IMR-90 (cell line): ENCODE results near the gene SLCO2B1. TPM values are rescaled to one million over a fixed set of nuclear protein-coding genes. Genes with fewer than 3 reads are reported as not detected.

Experiments used
- ATAC-seq: fragments of 200-7000 bp; cut with Tn5 transposase; 2 replicates; pipeline ENCODE4 v1.9.1; 2020; ENCODE audit warnings: low read depth, mild to moderate bottlenecking, moderate library complexity
- BruUV-seq: library from RNA; stranded (reverse); fragments of 400-500 nt; replicated peaks from 2 replicates; lab custom pipeline; 2021; lab: Mats Ljungman, UMichigan
- CTCF ChIA-PET: fragments of 300-600 bp; formaldehyde crosslinking; extraction: SDS; loops from one replicate; lab custom pipeline; 2021; ENCODE audit warnings: antibody characterized with exemption; lab: Yijun Ruan, JAX
- POLR2A ChIA-PET: fragments of 300-600 bp; sonication (Branson Sonifier 250); formaldehyde crosslinking; loops from one replicate; lab custom pipeline; 2022; ENCODE audit warnings: antibody characterized with exemption; ENCODE audit not compliant: unreplicated experiment; lab: Charles Lee
- DNase-seq: peaks from one replicate; pipeline ENCODE4 v3.0.0; 2013
- H2AFZ ChIP-seq: replicated peaks from 2 replicates; pipeline ENCODE3; 2013; ENCODE audit warnings: low read length, mild to moderate bottlenecking; ENCODE audit not compliant: poor library complexity
- H2AK5ac ChIP-seq: 2 replicates; pipeline ENCODE4 v1.6.1; 2013; ENCODE audit warnings: low read depth, low read length, inconsistent platforms
- H2AK9ac ChIP-seq: replicated peaks from 2 replicates; pipeline ENCODE3; 2013; ENCODE audit warnings: mild to moderate bottlenecking, low read depth, low read length, moderate library complexity; ENCODE audit not compliant: poor library complexity
- H2BK120ac ChIP-seq: 2 replicates; pipeline ENCODE4 v1.6.1; 2013; ENCODE audit warnings: low read depth, low read length, inconsistent platforms
- H2BK15ac ChIP-seq: 3 replicates; pipeline ENCODE4 v1.6.1; 2013; ENCODE audit warnings: low read depth, low read length, inconsistent platforms
- H2BK20ac ChIP-seq: 2 replicates; pipeline ENCODE4 v1.6.1; 2013; ENCODE audit warnings: low read depth, mild to moderate bottlenecking, inconsistent platforms, low read length, moderate library complexity
- H2BK5ac ChIP-seq: 2 replicates; pipeline ENCODE4 v1.6.1; 2013; ENCODE audit warnings: mild to moderate bottlenecking, low read depth, low read length, inconsistent platforms; ENCODE audit not compliant: poor library complexity, severe bottlenecking
- H3K14ac ChIP-seq: replicated peaks from 2 replicates; pipeline ENCODE4 v1.6.1; 2013; ENCODE audit warnings: low read depth, low read length, inconsistent platforms
- H3K18ac ChIP-seq: 2 replicates; pipeline ENCODE4 v1.6.1; 2013; ENCODE audit warnings: low read depth, low read length, control low read depth
- H3K23ac ChIP-seq: 2 replicates; pipeline ENCODE4 v1.6.1; 2013; ENCODE audit warnings: low read depth, low read length, inconsistent platforms
- H3K27ac ChIP-seq: 2 replicates; pipeline ENCODE4 v1.5.1; 2013; ENCODE audit warnings: mild to moderate bottlenecking, control low read depth, low read length; ENCODE audit not compliant: insufficient read depth
- H3K27me3 ChIP-seq: 2 replicates; pipeline ENCODE4 v1.6.1; 2013; ENCODE audit warnings: low read length; ENCODE audit not compliant: control insufficient read depth, insufficient read depth
- H3K36me3 ChIP-seq: 2 replicates; pipeline ENCODE4 v1.6.1; 2013; ENCODE audit warnings: low read length, mixed read lengths; ENCODE audit not compliant: control insufficient read depth, insufficient read depth
- H3K4ac ChIP-seq: 2 replicates; pipeline ENCODE4 v1.6.1; 2013; ENCODE audit warnings: low read depth, low read length, inconsistent platforms
- H3K4me1 ChIP-seq: 2 replicates; pipeline ENCODE4 v1.6.1; 2013; ENCODE audit warnings: low read length, mixed read lengths; ENCODE audit not compliant: control insufficient read depth, insufficient read depth
- H3K4me2 ChIP-seq: 2 replicates; pipeline ENCODE4 v1.6.1; 2013; ENCODE audit warnings: low read depth, mild to moderate bottlenecking, control low read depth, low read length, moderate library complexity
- H3K4me3 ChIP-seq: 2 replicates; pipeline ENCODE4 v1.5.1; 2013; ENCODE audit warnings: low read depth, mild to moderate bottlenecking, control low read depth, low read length, moderate library complexity; ENCODE audit not compliant: insufficient read depth
- H3K56ac ChIP-seq: 2 replicates; pipeline ENCODE4 v1.6.1; 2013; ENCODE audit warnings: low read length, inconsistent platforms; ENCODE audit not compliant: insufficient read depth; ENCODE audit errors: extremely low read depth
- H3K79me1 ChIP-seq, 2 experiments: 2 replicates each; pipeline ENCODE4 v1.6.1; 2013; ENCODE audit warnings: low read length in 2 of 2, inconsistent platforms in 1 of 2, low read depth in 1 of 2
- H3K9ac ChIP-seq: 2 replicates; pipeline ENCODE4 v1.6.1; 2013; ENCODE audit warnings: low read depth, low read length, control low read depth
- H3K9me1 ChIP-seq: 2 replicates; pipeline ENCODE4 v1.6.1; 2013; ENCODE audit warnings: low read length, inconsistent platforms; ENCODE audit not compliant: insufficient read depth
- H3K9me3 ChIP-seq: 2 replicates; pipeline ENCODE4 v1.6.1; 2013; ENCODE audit warnings: low read length; ENCODE audit not compliant: control insufficient read depth, insufficient read depth
- H4K20me1 ChIP-seq: 2 replicates; pipeline ENCODE4 v1.6.1; 2013; ENCODE audit warnings: low read length, inconsistent platforms; ENCODE audit not compliant: insufficient read depth
- H4K5ac ChIP-seq: 2 replicates; pipeline ENCODE4 v1.6.1; 2013; ENCODE audit warnings: mild to moderate bottlenecking, low read depth, low read length, control low read depth
- H4K8ac ChIP-seq, 2 experiments: 2 replicates each; pipeline ENCODE4 v1.6.1; 2013; ENCODE audit warnings: low read depth in 2 of 2, low read length in 2 of 2, control low read depth in 1 of 2, inconsistent platforms in 1 of 2
- H4K91ac ChIP-seq: 2 replicates; pipeline ENCODE4 v1.6.1; 2013; ENCODE audit warnings: low read depth, low read length, inconsistent platforms; ENCODE audit not compliant: insufficient read depth
- BHLHE40 ChIP-seq: fragments of 150-350 bp; IDR thresholded peaks from 2 replicates; pipeline ENCODE4 v1.6.1; 2016; ENCODE audit warnings: mild to moderate bottlenecking, low read depth, low read length
- CHD1 ChIP-seq: IDR thresholded peaks from 2 replicates; pipeline ENCODE4 v1.6.1; 2012; ENCODE audit warnings: low read depth, low read length, improper control_type of control experiment
- CTCF ChIP-seq: conservative IDR thresholded peaks from 2 replicates; pipeline ENCODE4 v1.5.1; 2012; ENCODE audit warnings: mild to moderate bottlenecking, low read depth, low read length, improper control_type of control experiment
- ELK1 ChIP-seq: fragments of 150-350 bp; IDR thresholded peaks from 2 replicates; pipeline ENCODE4 v1.6.1; 2016; ENCODE audit warnings: low read depth, mild to moderate bottlenecking, low read length, moderate library complexity, borderline replicate concordance
- FOS ChIP-seq: fragments of 150-350 bp; IDR thresholded peaks from 2 replicates; pipeline ENCODE4 v1.6.1; 2016; ENCODE audit warnings: low read depth, low read length
- MAFK ChIP-seq: IDR thresholded peaks from 2 replicates; pipeline ENCODE4 v1.6.1; 2012; ENCODE audit warnings: low read depth, low read length, improper control_type of control experiment
- MAZ ChIP-seq: IDR thresholded peaks from 2 replicates; pipeline ENCODE4 v1.6.1; 2012; ENCODE audit warnings: low read depth, mild to moderate bottlenecking, low read length, improper control_type of control experiment, moderate library complexity, borderline replicate concordance
- MXI1 ChIP-seq: IDR thresholded peaks from 2 replicates; pipeline ENCODE4 v1.6.1; 2012; ENCODE audit warnings: low read depth, mild to moderate bottlenecking, low read length, moderate library complexity, borderline replicate concordance
- NFE2L2 ChIP-seq: fragments of 150-350 bp; IDR thresholded peaks from 2 replicates; pipeline ENCODE4 v1.6.1; 2016; ENCODE audit warnings: low read depth, mild to moderate bottlenecking, low read length
- POLR2A ChIP-seq: IDR thresholded peaks from 2 replicates; pipeline ENCODE4 v1.6.1; 2012; ENCODE audit warnings: mild to moderate bottlenecking, low read depth, low read length
- RAD21 ChIP-seq: IDR thresholded peaks from 2 replicates; pipeline ENCODE4 v1.6.1; 2012; ENCODE audit warnings: low read length, improper control_type of control experiment
- RCOR1 ChIP-seq: IDR thresholded peaks from 2 replicates; pipeline ENCODE4 v1.6.1; 2012; ENCODE audit warnings: mild to moderate bottlenecking, low read length, improper control_type of control experiment; ENCODE audit not compliant: insufficient replicate concordance
- RFX5 ChIP-seq: IDR thresholded peaks from 2 replicates; pipeline ENCODE4 v1.8.0; 2012; ENCODE audit warnings: low read depth, mild to moderate bottlenecking, low read length, moderate library complexity
- SMC3 ChIP-seq: fragments of 150-350 bp; IDR thresholded peaks from 2 replicates; pipeline ENCODE4 v1.6.1; 2016; ENCODE audit warnings: low read depth, mild to moderate bottlenecking, antibody characterized with exemption, low read length, moderate library complexity
- USF2 ChIP-seq: fragments of 150-350 bp; IDR thresholded peaks from 2 replicates; pipeline ENCODE4 v1.6.1; 2017; ENCODE audit warnings: mild to moderate bottlenecking, antibody characterized with exemption, low read length, low read depth
- WGBS, 2 experiments: methylation state at CpG; one replicate each; pipeline versions ENCODE4 v1.1.5 to v1.1.7; 2013; ENCODE audit warnings: missing lambda C conversion rate in 2 of 2; ENCODE audit not compliant: insufficient read length in 1 of 2; ENCODE audit errors: extremely low coverage in 2 of 2; 5-methylcytosine and 5-hydroxymethylcytosine counted together
- dilution Hi-C: fragments of 300-500 bp; cut with HindIII; formaldehyde crosslinking; loops from one replicate; pipeline ENCODE4 v1.14.3; 2018; ENCODE audit warnings: low sequenced_read_pairs; ENCODE audit not compliant: unreplicated experiment
- in situ Hi-C: fragments of 300-500 bp; cut with MboI; formaldehyde crosslinking; loops from 3 replicates; pipeline ENCODE4 v1.14.3; 2019; ENCODE audit warnings: low sequenced_read_pairs, inconsistent platforms, mixed read lengths
- intact Hi-C: fragments of 100-400 bp; cut with micrococcal nuclease; formaldehyde crosslinking; loops from 2 replicates; pipeline ENCODE4 v1.10.0; 2022
- polyA plus RNA-seq, 3 experiments: library from polyadenylated mRNA; depleted of rRNA; stranded (reverse); fragments of >200 nt; gene quantifications; 2 replicates each; pipeline ENCODE4 v1.2.3, GENCODE V29; 2012; ENCODE audit warnings: low replicate concordance in 1 of 3
- total RNA-seq: library from RNA; depleted of rRNA; stranded (reverse); fragments of >200 nt; gene quantifications from 2 replicates; pipeline ENCODE4 v1.2.3, GENCODE V29; 2012

Gene SLCO2B1
- total and polyA plus RNA-seq, 2 of the 4 experiments (the other 2 are of a cell fraction): not detected

GRCh38 chr11:75170516-75171201, 19.8 kb downstream of the SLCO2B1 start:
- H3K9me1 ChIP-seq: no peaks in the 10 kb centered on the region
- no peak overlapping the region for H2AK5ac ChIP-seq
- TF ChIP-seq BHLHE40 (no peak), RFX5 (no peak), FOS (no peak), NFE2L2 (no peak), RAD21 (no peak), MAZ (no peak), MAFK (no peak), ELK1 (no peak), MXI1 (no peak), POLR2A (no peak), RCOR1 (no peak), USF2 (no peak), CHD1 (no peak), CTCF (no peak), SMC3 (no peak)
- no peak overlapping the region for H3K56ac ChIP-seq
- no peak overlapping the region for H2BK5ac ChIP-seq
- H3K14ac ChIP-seq: no peak overlapping the region
- POLR2A ChIA-PET: interaction anchor here (0.5 kb wide), 1 partner anchor 26 kb away, joined by 7 read pairs; no protein-coding TSS in a partner anchor
- no peak overlapping the region for H3K4me2 ChIP-seq
- H3K9me3 ChIP-seq: no peaks in the 10 kb centered on the region
- H2BK15ac ChIP-seq: no peak overlapping the region
- H3K4me3 ChIP-seq: no peak overlapping the region
- H4K20me1 ChIP-seq: no peaks in the 10 kb centered on the region
- DNase-seq (no peak), ATAC-seq (no peak)
- no peak overlapping the region for H3K18ac ChIP-seq
- no peak overlapping the region for H2AK9ac ChIP-seq
- H4K5ac ChIP-seq: no peak overlapping the region
- no peak overlapping the region for H2BK20ac ChIP-seq
- no peak overlapping the region for H3K27ac ChIP-seq
- no peak overlapping the region for H2BK120ac ChIP-seq
- no peaks in the 10 kb centered on the region for H3K4me1 ChIP-seq
- no peaks in the 10 kb centered on the region for H3K79me1 ChIP-seq
- H2AFZ ChIP-seq: no peak overlapping the region
- H3K4ac ChIP-seq: no peak overlapping the region
- no peak overlapping the region for H4K8ac ChIP-seq
- in situ Hi-C loops (no loop called here), intact Hi-C loops (no loop called here), dilution Hi-C loops (no loop called here)
- no peak overlapping the region for H3K9ac ChIP-seq
- no TSS peak for BruUV-seq
- H4K91ac ChIP-seq: no peak overlapping the region
- H3K27me3 ChIP-seq: peaks cover 58% of the 10 kb centered on the region
- H3K36me3 ChIP-seq: no peaks in the 10 kb centered on the region
- 23% methylated on average over 5 of the region's 18 CpGs; no CpG with 5 or more reads in 1 of the 2 experiments for WGBS, 2 experiments
- H3K23ac ChIP-seq: no peak overlapping the region
- CTCF ChIA-PET: interaction anchor here (1.0 kb wide), 1 partner anchor 26 kb away, joined by 3 read pairs; no protein-coding TSS in a partner anchor
